H1 (cell line): Measurements from ENCODE around the gene THPO. TPM values are rescaled to one million over a fixed set of nuclear protein-coding genes. Genes with fewer than 3 reads are reported as not detected.

Source experiments
- CHD1 ChIP-seq: IDR thresholded peaks from 2 replicates; pipeline ENCODE4 v1.6.1; 2012; ENCODE audit warnings: low read depth, low read length, improper control_type of control experiment
- CREB1 ChIP-seq: IDR thresholded peaks from 2 replicates; pipeline ENCODE4 v1.6.1; 2012; ENCODE audit warnings: inconsistent platforms
- CTCF ChIP-seq, 3 experiments: IDR thresholded peaks; 1 replicate in 2 of 3; 2 replicates in 1 of 3; pipeline versions ENCODE4 v1.5.1 to v1.6.1; 2011; ENCODE audit warnings: low read length in 3 of 3, mild to moderate bottlenecking in 3 of 3, inconsistent platforms in 2 of 3, low read depth in 1 of 3, moderate library complexity in 1 of 3; ENCODE audit not compliant: insufficient read depth in 1 of 3; ENCODE audit errors: control extremely low read depth in 1 of 3
- EGR1 ChIP-seq: IDR thresholded peaks from 2 replicates; pipeline ENCODE4 v1.6.1; 2011; ENCODE audit warnings: low read depth, low read length, borderline replicate concordance
- EZH2 ChIP-seq: fragments of 200-600 bp; sonication (generic); IDR thresholded peaks from 2 replicates; pipeline ENCODE4 v1.7.1; 2012; ENCODE audit warnings: low read depth, mild to moderate bottlenecking, moderate library complexity, low read length, inconsistent platforms; ENCODE audit not compliant: severe bottlenecking
- JUND ChIP-seq: IDR thresholded peaks from 2 replicates; pipeline ENCODE4 v1.6.1; 2011; ENCODE audit warnings: mild to moderate bottlenecking, improper control_type of control experiment, low read length
- KDM1A ChIP-seq: fragments of 200-600, 300-600 bp; sonication (generic); IDR thresholded peaks from 2 replicates; pipeline ENCODE4 v1.7.1; 2016; ENCODE audit warnings: mild to moderate bottlenecking, low read length, borderline replicate concordance
- KDM4A ChIP-seq: IDR thresholded peaks from one replicate; pipeline ENCODE4 v1.7.1; 2012; ENCODE audit warnings: low read depth, mild to moderate bottlenecking, moderate library complexity, low read length, inconsistent platforms; ENCODE audit not compliant: severe bottlenecking
- KDM5A ChIP-seq: fragments of 200-600 bp; IDR thresholded peaks from 2 replicates; pipeline ENCODE4 v1.7.1; 2012; ENCODE audit warnings: mild to moderate bottlenecking, low read length, inconsistent platforms, mixed read lengths
- NRF1 ChIP-seq: IDR thresholded peaks from 2 replicates; pipeline ENCODE4 v1.6.1; 2011; ENCODE audit warnings: mild to moderate bottlenecking, low read depth, low read length, improper control_type of control experiment
- PHF8 ChIP-seq: fragments of 200-600 bp; sonication (generic); conservative IDR thresholded peaks from 2 replicates; pipeline ENCODE4 v1.7.1; 2012; ENCODE audit warnings: low read depth, mild to moderate bottlenecking, inconsistent platforms, low read length, moderate library complexity
- POLR2A ChIP-seq, 2 experiments: IDR thresholded peaks; 1 replicate in 1 of 2; 2 replicates in 1 of 2; pipeline ENCODE4 v1.6.1; 2011; ENCODE audit warnings: low read depth in 2 of 2, low read length in 2 of 2, mild to moderate bottlenecking in 2 of 2; ENCODE audit errors: control extremely low read depth in 1 of 2
- POLR2AphosphoS5 ChIP-seq: IDR thresholded peaks from 2 replicates; pipeline ENCODE4 v1.6.1; 2011; ENCODE audit warnings: low read depth, low read length
- RBBP5 ChIP-seq: IDR thresholded peaks from 2 replicates; pipeline ENCODE4 v1.7.1; 2012; ENCODE audit warnings: low read depth, mild to moderate bottlenecking, inconsistent platforms, low read length, moderate library complexity, borderline replicate concordance
- SIN3A ChIP-seq, 2 experiments: IDR thresholded peaks in 1 of 2; conservative IDR thresholded peaks in 1 of 2; 2 replicates each; pipeline ENCODE4 v1.6.1; 2011 to 2012; ENCODE audit warnings: low read length in 2 of 2, improper control_type of control experiment in 1 of 2, low read depth in 1 of 2, mild to moderate bottlenecking in 1 of 2
- SIRT6 ChIP-seq: IDR thresholded peaks from one replicate; pipeline ENCODE4 v1.7.1; 2012; ENCODE audit warnings: low read length, inconsistent platforms
- SIX5 ChIP-seq: IDR thresholded peaks from 2 replicates; pipeline ENCODE4 v1.6.1; 2011; ENCODE audit warnings: mild to moderate bottlenecking, low read depth, low read length
- SP1 ChIP-seq: IDR thresholded peaks from 2 replicates; pipeline ENCODE4 v1.6.1; 2011; ENCODE audit warnings: low read depth, low read length
- SUZ12 ChIP-seq: fragments of 200-600 bp; sonication (generic); IDR thresholded peaks from 2 replicates; pipeline ENCODE4 v1.6.1; 2012; ENCODE audit warnings: mild to moderate bottlenecking, inconsistent platforms, low read length, moderate library complexity, mixed read lengths
- TAF7 ChIP-seq: optimal IDR thresholded peaks from 2 replicates; pipeline ENCODE3; 2011; ENCODE audit warnings: low read depth, mild to moderate bottlenecking, inconsistent platforms, low read length, moderate library complexity, borderline replicate concordance
- TEAD4 ChIP-seq: IDR thresholded peaks from 2 replicates; pipeline ENCODE4 v1.6.1; 2012; ENCODE audit warnings: low read depth, low read length, inconsistent platforms, mixed read lengths
- YY1 ChIP-seq: IDR thresholded peaks from 2 replicates; pipeline ENCODE4 v1.6.1; 2011; ENCODE audit warnings: low read depth, mild to moderate bottlenecking, low read length
- polyA plus RNA-seq, 7 experiments: library from polyadenylated mRNA; depleted of rRNA in 3 of 7; stranded (reverse) in 5 of 7; unstranded in 2 of 7; fragments of >200 nt in 5 of 7; fragments of 200-250 nt in 2 of 7; gene quantifications; 1 replicate in 5 of 7; 2 replicates in 1 of 7; 4 replicates in 1 of 7; pipeline versions ENCODE4 v1.2.1 to v1.2.3, GENCODE V29; 2011 to 2013; ENCODE audit warnings: missing spikeins in 2 of 7, mixed read lengths in 2 of 7
- total RNA-seq: library from RNA; stranded (reverse); fragmentation: NEBNext Ultra II Directional; extraction: Animal tissue kit (Norgen Biotek cat#: 25700); gene quantifications from 2 replicates; pipeline ENCODE4 v1.2.1, GENCODE V29; 2021

The THPO gene
- total and polyA plus RNA-seq, 2 of the 8 experiments (the other 6 are each of a cell fraction or from before 2014, with no cell fraction given): 0.82 to 1.2 TPM

GRCh38 chr3:184335661-184336546 is 42.1 kb downstream of the THPO start (continued):
- no peak for TF ChIP-seq SIX5
- peak; percentile 70 for TF ChIP-seq PHF8
- TF ChIP-seq SIN3A (conservative IDR thresholded peaks at IDR 0.05 in 1 of 2, IDR thresholded peaks at IDR 0.05 in 1 of 2; ENCODE audit: low read depth in 1 of 2, low read length in 2 of 2): peak; percentile 27 to 31; a peak in 1 of 4 replicates
- TF ChIP-seq NRF1: no peak
- no peak for TF ChIP-seq SUZ12
- peak; percentile 82; the same call in 1 of the 2 replicates for TF ChIP-seq EGR1
- TF ChIP-seq CTCF (IDR thresholded peaks at IDR 0.05; ENCODE audit: control extremely low read depth in 1 of 3, insufficient read depth in 1 of 3, low read depth in 1 of 3, low read length in 3 of 3): peak in 1 of 3 experiments; percentile 28; a peak in 1 of 4 replicates
- no peak for TF ChIP-seq KDM5A
- no peak for TF ChIP-seq SIRT6
- TF ChIP-seq SP1: peak; percentile 50; the same call in 1 of the 2 replicates
- TF ChIP-seq CREB1: peak; percentile 98
- TF ChIP-seq KDM4A: peak; percentile 52
- TF ChIP-seq YY1: 0 out of 2 replicates have a peak, but pooled peaks have one; percentile 50
- TF ChIP-seq KDM1A: no peak
- TF ChIP-seq POLR2A (IDR thresholded peaks at IDR 0.05; ENCODE audit: control extremely low read depth in 1 of 2, low read depth in 2 of 2, low read length in 2 of 2): peak in 1 of 2 experiments; percentile 84; a peak in 2 of 3 replicates
- peak; percentile 81 for TF ChIP-seq POLR2AphosphoS5
- TF ChIP-seq RBBP5: peak; percentile 47; the same call in 1 of the 2 replicates
- TF ChIP-seq JUND: peak; percentile 68
- TF ChIP-seq TAF7: no peak
- TF ChIP-seq CHD1: no peak
- no peak for TF ChIP-seq EZH2
- 0 out of 2 replicates have a peak, but pooled peaks have one; percentile 20 for TF ChIP-seq TEAD4
